Muscle layer of colon (tissue), 2 donors: ENCODE data around the gene KCNAB2.

Experiments used
- H3K27ac ChIP-seq: one replicate; pipeline ENCODE4 v1.7.0; 2013; ENCODE audit warnings: low read depth, mild to moderate bottlenecking, low read length, moderate library complexity
- H3K27me3 ChIP-seq, 2 donors: one replicate each; pipeline ENCODE4 v1.7.0; 2013; ENCODE audit warnings: low read length in 2 of 2, mild to moderate bottlenecking in 2 of 2; ENCODE audit not compliant: insufficient read depth in 2 of 2, control insufficient read depth in 1 of 2
- H3K36me3 ChIP-seq: one replicate; pipeline ENCODE4 v1.7.0; 2013; ENCODE audit warnings: mild to moderate bottlenecking, low read length; ENCODE audit not compliant: insufficient read depth
- H3K4me1 ChIP-seq: one replicate; pipeline ENCODE4 v1.7.0; 2013; ENCODE audit warnings: mild to moderate bottlenecking, low read length; ENCODE audit not compliant: insufficient read depth
- H3K4me3 ChIP-seq, 2 donors: one replicate each; pipeline ENCODE4 v1.7.0; 2013; ENCODE audit warnings: low read length in 2 of 2, low read depth in 1 of 2, mild to moderate bottlenecking in 1 of 2, moderate library complexity in 1 of 2
- H3K9ac ChIP-seq: one replicate; pipeline ENCODE4 v1.7.0; 2013; ENCODE audit warnings: low read length
- H3K9me3 ChIP-seq: one replicate; pipeline ENCODE4 v1.7.0; 2013; ENCODE audit warnings: mild to moderate bottlenecking, low read length
- donor health status: abdominal sarcoma.
- donor health status: Adenocarcinoma of cecum.

KCNAB2 gene

DNA sequence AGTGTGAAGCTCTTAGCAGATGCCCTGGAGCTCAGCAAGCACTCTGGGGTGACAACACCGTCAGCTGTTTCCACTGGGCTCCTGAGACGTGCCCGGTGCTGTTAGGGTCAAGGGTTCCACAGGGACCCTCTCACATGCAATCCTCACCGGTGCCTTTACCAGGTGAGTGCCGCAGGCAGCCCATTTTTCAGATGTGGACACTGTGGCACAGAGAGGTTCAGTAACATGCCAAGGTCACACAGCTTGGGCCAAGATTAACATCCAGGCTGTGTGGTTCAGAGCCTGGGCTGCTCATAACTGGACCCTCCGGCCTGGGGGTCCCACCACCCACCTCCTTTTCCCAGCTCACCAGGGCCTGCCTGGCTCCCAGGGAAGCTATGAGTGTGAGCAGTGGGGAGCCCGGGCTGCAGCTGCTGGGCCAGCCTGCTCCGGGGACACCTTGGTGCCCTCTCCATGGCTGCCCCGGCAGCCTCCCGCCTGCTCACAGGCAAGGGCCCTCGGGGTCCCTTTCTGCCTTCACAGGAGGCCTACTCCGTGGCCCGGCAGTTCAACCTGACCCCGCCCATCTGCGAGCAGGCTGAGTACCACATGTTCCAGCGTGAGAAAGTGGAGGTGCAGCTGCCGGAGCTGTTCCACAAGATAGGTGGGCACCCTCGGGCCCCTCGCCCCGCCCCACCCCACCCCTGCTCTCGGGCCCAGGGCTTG, 49.3 kb downstream of the KCNAB2 start:
- Histone ChIP-seq H3K27me3 (no peaks in the 10 kb centered on the region), H3K36me3 (no peaks in the 10 kb centered on the region), H3K27ac (no peak overlapping the region), H3K4me1 (no peaks in the 10 kb centered on the region), H3K9me3 (no peaks in the 10 kb centered on the region), H3K4me3 (no peak overlapping the region), H3K9ac (no peak overlapping the region)

DNA sequence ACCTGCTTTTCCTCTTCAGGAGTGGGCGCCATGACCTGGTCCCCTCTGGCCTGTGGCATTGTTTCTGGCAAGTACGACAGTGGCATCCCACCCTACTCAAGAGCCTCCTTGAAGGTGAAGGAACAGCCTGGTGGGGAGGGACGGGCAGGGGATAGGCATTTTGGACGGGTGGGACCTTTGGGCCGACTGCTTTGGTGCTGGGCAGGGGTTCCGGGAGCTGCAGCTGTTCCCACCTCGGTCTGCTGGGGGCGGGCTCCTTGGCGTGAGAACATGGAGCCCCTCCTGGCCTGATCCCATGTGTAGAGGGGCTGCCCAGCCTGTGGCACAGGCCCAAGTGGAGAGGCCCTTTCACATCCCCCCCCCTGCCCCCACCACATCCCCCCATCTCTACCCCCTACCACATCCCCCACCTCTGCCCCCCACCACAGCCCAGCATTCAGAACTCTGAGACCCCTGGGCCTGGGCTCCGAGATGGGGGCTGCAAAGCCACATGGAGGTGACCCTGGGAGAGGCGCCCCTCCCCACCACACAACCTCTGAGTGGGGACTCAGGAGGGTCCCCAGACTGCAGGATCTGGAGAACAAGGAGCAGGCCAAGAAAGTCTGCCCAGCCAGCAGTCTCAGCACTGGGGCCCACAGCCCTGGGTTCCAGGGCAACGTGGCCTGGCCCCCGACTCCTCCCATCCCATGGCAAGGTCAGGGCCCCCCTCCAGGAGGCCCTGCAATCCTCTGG, 50.0 kb downstream of the KCNAB2 start:
- H3K4me3 ChIP-seq = no peak overlapping the region

GRCh38 chr1:6096243-6097116, 50.8 kb downstream of the KCNAB2 start:
- H3K36me3 ChIP-seq = no peaks in the 10 kb centered on the region
- H3K4me3 ChIP-seq = no peak overlapping the region

More for the DNA sequence above, 50.0 kb downstream of the KCNAB2 start:
- Histone ChIP-seq H3K4me1 (no peaks in the 10 kb centered on the region), H3K27me3 (peaks cover 0 to 5% of the 10 kb centered on the region in 2 donors), H3K27ac (no peak overlapping the region), H3K9me3 (no peaks in the 10 kb centered on the region), H3K36me3 (no peaks in the 10 kb centered on the region), H3K9ac (no peak overlapping the region)

GRCh38 chr1:6097117-6097595, 51.5 kb downstream of the KCNAB2 start:
- no peak overlapping the region for H3K9ac ChIP-seq
- H3K27me3 ChIP-seq = peaks cover 0 to 11% of the 10 kb centered on the region in 2 donors
- H3K36me3 ChIP-seq = no peaks in the 10 kb centered on the region
- no peak overlapping the region for H3K27ac ChIP-seq
- H3K9me3 ChIP-seq = no peaks in the 10 kb centered on the region
- no peak overlapping the region for H3K4me3 ChIP-seq
- H3K4me1 ChIP-seq = no peaks in the 10 kb centered on the region

More at GRCh38 chr1:6096243-6097116, 50.8 kb downstream of the KCNAB2 start:
- Histone ChIP-seq H3K27ac (no peak overlapping the region), H3K9me3 (no peaks in the 10 kb centered on the region), H3K27me3 (peaks cover 0 to 7% of the 10 kb centered on the region in 2 donors), H3K4me1 (no peaks in the 10 kb centered on the region), H3K9ac (no peak overlapping the region)

DNA sequence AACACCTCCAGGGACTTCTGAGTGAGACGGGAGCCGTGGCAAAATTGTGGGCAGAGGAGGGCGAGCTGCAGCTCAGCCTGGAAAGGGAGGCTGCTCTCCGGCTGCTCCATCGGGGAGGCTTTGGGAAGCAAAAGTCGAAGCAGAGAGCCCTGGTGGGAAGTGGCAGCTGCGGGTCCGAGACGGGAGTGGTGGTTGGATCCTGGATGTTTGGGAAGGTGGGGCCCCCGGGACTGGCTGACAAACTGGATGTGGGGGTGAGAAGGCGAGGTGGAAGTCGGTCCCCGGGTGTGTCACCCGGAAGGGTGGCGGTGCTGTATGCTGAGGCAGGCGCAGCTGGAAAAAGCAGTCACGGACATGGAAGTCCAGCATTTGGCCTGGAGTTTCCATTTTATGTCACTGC, 52.1 kb downstream of the KCNAB2 start:
- Histone ChIP-seq H3K9me3 (no peaks in the 10 kb centered on the region), H3K4me1 (no peaks in the 10 kb centered on the region), H3K36me3 (no peaks in the 10 kb centered on the region), H3K4me3 (no peak overlapping the region), H3K27ac (no peak overlapping the region), H3K27me3 (peaks cover 0 to 15% of the 10 kb centered on the region in 2 donors), H3K9ac (no peak overlapping the region)

DNA sequence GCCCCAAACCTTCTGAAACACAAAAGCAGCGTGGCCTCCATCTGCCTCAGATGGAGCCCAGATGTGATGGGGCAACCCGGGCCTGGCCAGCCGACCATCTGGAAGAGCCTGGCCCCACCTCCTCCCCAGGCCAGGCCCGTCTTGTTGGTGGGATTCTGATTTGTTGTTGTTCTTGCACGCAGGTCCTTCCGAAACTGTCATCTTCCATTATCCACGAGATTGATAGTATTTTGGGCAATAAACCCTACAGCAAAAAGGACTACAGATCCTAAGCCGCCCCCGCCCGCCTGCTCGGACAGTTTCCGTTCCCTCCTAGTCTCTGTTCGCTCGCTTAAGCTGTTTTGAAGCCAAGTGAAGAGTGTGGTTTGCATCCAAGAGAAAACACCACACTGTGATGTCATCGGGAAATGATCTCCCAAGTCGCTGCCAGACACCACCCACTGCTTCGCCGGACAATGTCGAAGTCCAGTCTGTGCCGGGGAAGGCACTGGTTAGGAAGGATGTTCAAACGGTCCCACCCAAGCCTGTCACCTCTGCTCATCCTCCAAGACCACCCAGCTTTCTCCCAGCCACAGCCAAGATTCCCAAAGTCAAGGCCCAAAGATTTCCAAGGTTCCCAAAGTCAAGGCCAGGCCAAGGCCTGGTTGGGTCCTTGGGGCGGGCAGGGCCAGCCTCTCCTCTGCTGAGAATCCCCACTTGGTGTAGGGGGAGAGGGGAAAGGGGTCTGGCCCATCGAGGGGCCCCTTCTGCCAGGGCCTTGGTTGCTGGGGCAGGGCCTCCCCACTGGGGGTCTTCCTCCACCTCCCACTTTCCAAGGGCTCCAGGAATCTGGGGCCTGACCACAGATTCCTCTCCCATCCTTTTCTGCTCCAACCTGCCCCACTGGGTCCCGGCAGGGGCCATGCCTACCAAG, 52.9 kb downstream of the KCNAB2 start:
- no peak overlapping the region for H3K4me3 ChIP-seq
- no peaks in the 10 kb centered on the region for H3K36me3 ChIP-seq
- no peak overlapping the region for H3K9ac ChIP-seq
- H3K27ac ChIP-seq = no peak overlapping the region
- H3K27me3 ChIP-seq = peaks cover 0 to 21% of the 10 kb centered on the region in 2 donors
- H3K4me1 ChIP-seq = no peaks in the 10 kb centered on the region
- H3K9me3 ChIP-seq = no peaks in the 10 kb centered on the region

DNA sequence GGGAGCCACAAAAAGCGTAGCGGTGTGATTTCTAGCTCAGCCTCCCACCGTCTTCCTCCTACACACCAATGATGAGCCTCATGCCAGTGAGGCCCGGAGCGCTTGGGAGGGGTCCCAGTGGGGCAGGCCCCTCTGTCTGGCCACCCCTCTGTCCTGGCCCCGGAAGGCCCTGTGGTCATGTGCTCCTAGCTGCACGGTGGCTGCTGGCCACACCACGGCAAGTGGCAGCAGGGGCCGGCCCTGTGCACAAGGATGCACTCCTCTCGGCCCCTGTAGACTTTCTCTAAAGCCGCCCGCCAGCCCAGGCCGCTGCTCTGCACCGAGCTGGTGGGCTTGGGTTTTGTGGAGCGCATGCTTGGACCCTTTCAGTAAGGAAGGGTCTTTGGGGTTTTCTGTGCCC, 53.6 kb downstream of the KCNAB2 start:
- Histone ChIP-seq H3K36me3 (no peaks in the 10 kb centered on the region), H3K27ac (no peak overlapping the region), H3K4me1 (no peaks in the 10 kb centered on the region), H3K9me3 (no peaks in the 10 kb centered on the region), H3K4me3 (no peak overlapping the region), H3K27me3 (peaks cover 0 to 27% of the 10 kb centered on the region in 2 donors), H3K9ac (no peak overlapping the region)

GRCh38 chr1:6099787-6100765, 54.4 kb downstream of the KCNAB2 start:
- Histone ChIP-seq H3K4me1 (no peaks in the 10 kb centered on the region), H3K4me3 (no peak overlapping the region), H3K9me3 (no peaks in the 10 kb centered on the region), H3K36me3 (no peaks in the 10 kb centered on the region), H3K27ac (no peak overlapping the region), H3K27me3 (peaks cover 0 to 27% of the 10 kb centered on the region in 2 donors), H3K9ac (no peak overlapping the region)

- no peaks in the 10 kb centered on the region for H3K9me3 ChIP-seq
- H3K4me3 ChIP-seq = no peak overlapping the region
- no peak overlapping the region for H3K27ac ChIP-seq
- no peaks in the 10 kb centered on the region for H3K4me1 ChIP-seq
- H3K27me3 ChIP-seq = peaks cover 0 to 37% of the 10 kb centered on the region in 2 donors
- H3K9ac ChIP-seq = no peak overlapping the region
- H3K36me3 ChIP-seq = no peaks in the 10 kb centered on the region
These were observed 55.4 kb downstream of the KCNAB2 start for GRCh38 chr1:6100861-6101783.
